ENCODE data around the gene ISCA2.
"Not testable (repeated sequence)": the region's sequence is repeated elsewhere in the genome, so short reads cannot be mapped to it uniquely, and the experiment has no call there.

Gene ISCA2, protein sequence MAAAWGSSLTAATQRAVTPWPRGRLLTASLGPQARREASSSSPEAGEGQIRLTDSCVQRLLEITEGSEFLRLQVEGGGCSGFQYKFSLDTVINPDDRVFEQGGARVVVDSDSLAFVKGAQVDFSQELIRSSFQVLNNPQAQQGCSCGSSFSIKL

GRCh38 chr14:74493343-74494261, at the start of gene ISCA2:
Gene ISCA2, plus strand, starts transcription at chr14:74493765. Its CDS starts 10 bp downstream, at chr14:74493775.
- peak; percentile 98 to 99 (median 99) for DNase-seq (ENCODE audit: low read depth in 3 of 3, low spot score in 1 of 3)

DNA sequence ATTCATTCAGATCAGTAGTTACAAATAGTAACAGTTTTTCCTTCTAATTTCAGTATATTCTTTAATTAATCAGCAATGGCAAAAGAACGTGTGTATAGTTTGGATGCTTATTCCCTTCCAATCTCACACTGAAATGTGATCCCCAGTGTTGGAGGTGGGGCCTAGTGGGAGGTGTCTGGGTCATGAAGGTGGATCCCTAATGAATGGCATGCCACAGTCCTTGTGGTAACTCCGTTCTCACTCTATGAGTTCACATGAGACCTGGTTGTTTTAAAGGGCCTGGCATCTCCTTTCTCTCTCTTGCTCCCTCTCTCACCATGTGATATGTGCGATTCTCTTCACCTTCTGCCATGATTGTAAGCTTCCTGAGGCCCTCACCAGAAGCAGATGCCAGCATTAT, 48.7 kb upstream of the ISCA2 start:
- no peak for DNase-seq (ENCODE audit: low read depth in 3 of 3, low spot score in 1 of 3)

- not testable (repeated sequence) for DNase-seq (ENCODE audit: low read depth in 3 of 3, low spot score in 1 of 3)
These were observed 39.2 kb upstream of the ISCA2 start for GRCh38 chr14:74454397-74454796.

DNA sequence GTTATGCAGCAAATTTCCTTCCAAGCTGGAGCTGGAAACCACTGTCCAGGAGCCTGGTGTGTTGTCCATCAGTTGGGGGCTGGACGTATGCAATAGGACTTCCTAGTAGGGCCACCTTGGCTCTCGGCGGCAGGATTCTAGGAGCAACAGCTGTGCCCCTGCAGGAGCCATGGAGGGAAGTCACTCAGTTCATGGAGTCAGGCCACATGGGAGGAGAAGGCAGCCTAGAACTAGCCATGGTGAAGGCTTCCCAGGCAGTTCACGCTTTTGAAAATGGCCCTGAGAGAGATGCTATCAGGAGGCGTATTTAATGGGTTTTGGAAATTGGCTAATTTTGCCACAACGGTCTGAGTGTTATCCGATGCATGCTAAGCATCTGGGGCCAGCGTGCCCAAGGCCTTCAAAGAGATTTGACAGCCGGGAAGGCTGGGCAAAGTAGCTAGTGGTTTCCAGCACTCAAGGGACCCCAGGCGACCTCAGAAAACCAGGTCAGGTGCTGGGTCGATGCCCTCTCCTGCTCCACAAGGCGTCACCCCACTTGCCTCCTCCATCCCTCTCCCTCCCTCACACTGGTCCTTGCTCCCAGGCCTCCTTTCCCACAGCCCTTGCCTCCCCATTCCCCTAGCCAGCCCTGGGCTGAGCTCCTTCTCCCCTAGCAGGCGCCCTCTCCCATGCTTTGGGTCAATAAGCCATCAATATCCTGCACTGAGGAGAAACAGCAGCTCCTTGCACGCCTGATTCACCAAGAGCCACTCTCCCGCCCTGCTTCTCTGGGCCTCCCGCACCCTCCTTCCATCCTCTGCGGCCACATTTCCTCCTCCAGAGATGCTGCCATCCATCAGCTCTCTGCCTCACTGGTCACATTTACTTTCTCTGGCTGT, 36.6 kb upstream of the ISCA2 start:
- DNase-seq (ENCODE audit: low read depth in 3 of 3, low spot score in 1 of 3) = no peak

DNA sequence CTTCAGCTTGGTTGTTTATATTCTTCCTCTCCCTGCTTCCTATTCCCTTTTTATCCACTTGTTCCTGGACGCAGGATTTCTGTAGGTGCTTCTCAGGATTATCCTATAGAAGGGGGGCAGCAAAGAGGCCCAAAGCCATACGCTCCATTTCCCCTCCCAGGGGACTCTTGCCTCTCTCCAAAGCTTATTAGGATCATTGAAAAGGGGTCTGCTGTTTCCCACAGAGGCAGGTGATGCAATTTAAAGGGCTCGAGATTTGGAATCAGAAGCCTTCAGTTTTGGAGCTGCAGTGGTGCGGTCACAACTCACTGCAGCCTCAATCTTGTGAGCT, 36.0 kb upstream of the ISCA2 start:
- DNase-seq (ENCODE audit: low read depth in 3 of 3, low spot score in 1 of 3) = no peak

DNA sequence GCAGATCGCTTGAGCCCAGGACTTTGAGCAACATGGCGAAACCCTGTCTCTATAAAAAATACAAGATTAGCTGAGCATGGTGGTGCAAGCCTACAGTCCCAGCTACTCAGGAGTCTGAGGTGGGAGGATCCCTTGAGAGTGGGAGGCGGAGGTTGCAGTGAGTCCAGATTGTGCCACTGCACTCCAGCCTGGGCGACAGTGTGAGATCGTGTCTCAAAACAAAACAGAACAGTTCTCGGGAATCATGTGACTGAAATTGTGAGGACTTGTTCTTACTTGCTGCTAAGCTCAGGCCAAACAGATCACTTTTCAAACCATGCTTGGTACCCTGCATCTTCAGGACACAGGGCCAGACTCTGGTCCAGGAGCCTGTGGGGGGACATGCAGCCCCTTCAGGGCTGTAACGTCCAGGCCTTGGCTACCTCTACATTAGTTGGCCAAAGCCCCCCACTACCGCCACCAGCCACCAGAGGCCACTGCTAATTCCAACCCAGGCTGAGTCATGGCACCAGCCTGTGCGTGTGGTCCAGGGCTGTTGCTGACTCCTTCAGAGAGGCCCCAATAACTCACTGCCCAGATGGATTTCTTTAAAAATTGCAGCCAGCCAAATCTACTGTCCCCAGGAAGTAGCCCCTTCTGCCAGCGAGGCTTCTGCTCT, 34.1 kb upstream of the ISCA2 start:
- peak in 1 of 3 donors; percentile 10 for DNase-seq (ENCODE audit: low read depth in 3 of 3, low spot score in 1 of 3)

- no peak for DNase-seq (ENCODE audit: low read depth in 3 of 3, low spot score in 1 of 3)
These were observed 33.6 kb upstream of the ISCA2 start for GRCh38 chr14:74459976-74460375.

DNA sequence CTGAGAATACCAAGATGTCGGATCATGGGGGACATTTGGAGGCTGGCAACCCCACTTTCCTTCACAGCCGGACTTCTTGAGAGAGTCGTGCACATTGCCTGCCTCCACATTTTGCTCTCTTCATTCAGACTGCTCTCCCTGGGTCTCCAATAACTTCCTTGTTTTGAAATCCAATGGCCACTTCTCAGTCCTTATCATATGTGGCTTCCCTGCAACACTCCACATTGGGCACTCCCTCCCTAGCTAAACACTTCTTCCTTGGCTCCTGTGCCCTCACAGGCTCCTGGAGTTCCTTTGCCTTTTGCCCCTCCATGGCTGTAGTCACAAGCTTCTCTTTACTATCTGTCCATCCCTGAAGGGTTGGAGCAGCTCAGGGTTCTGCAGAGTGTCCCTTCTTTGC, 30.6 kb upstream of the ISCA2 start:
- DNase-seq (ENCODE audit: low read depth in 3 of 3, low spot score in 1 of 3) = no peak

DNA sequence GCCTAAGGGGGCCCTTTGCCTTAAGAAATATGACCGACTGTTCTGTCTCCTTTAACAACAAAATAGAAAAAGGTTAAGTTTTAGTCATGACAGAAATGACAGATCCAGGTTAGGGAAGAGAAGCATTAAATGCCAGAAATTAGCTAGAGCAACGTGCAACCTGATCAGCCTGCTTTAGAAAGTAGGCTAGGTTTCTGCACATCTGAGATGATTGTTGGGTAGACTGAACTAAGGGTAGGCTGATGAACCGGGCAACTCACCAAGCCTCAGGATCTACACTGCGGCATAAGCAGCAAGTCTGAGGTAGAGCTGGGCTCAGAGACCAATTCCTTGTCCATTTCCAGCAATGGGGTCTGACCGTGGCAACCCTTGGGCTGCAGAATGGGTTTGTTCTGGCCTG, 29.9 kb upstream of the ISCA2 start:
- no peak for DNase-seq (ENCODE audit: low read depth in 3 of 3, low spot score in 1 of 3)

GRCh38 chr14:74464785-74465184, 28.8 kb upstream of the ISCA2 start:
- no peak for DNase-seq (ENCODE audit: low read depth in 3 of 3, low spot score in 1 of 3)

DNA sequence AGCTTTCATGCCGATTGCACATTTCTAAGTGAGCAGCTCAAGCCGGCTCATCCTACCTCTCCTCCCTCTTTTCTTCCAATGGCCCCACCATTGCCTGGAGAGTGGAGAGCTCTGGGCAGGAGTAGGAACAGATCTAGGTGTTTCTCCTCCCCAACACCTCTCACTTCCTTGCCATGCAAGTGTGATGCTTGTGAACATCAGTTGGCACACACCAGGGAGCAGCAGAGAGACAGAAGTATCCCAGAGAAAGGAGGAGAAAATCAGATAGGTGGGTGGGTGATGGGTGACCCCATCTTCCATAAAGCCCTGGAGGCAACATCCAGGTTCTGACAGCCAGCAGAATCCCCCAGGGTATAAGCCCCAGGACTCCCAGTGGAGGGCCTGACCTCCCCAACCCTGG, 28.2 kb upstream of the ISCA2 start:
- no peak for DNase-seq (ENCODE audit: low read depth in 3 of 3, low spot score in 1 of 3)

GRCh38 chr14:74468513-74468912, 25.1 kb upstream of the ISCA2 start:
- DNase-seq (ENCODE audit: low read depth in 3 of 3, low spot score in 1 of 3) = no peak

DNA sequence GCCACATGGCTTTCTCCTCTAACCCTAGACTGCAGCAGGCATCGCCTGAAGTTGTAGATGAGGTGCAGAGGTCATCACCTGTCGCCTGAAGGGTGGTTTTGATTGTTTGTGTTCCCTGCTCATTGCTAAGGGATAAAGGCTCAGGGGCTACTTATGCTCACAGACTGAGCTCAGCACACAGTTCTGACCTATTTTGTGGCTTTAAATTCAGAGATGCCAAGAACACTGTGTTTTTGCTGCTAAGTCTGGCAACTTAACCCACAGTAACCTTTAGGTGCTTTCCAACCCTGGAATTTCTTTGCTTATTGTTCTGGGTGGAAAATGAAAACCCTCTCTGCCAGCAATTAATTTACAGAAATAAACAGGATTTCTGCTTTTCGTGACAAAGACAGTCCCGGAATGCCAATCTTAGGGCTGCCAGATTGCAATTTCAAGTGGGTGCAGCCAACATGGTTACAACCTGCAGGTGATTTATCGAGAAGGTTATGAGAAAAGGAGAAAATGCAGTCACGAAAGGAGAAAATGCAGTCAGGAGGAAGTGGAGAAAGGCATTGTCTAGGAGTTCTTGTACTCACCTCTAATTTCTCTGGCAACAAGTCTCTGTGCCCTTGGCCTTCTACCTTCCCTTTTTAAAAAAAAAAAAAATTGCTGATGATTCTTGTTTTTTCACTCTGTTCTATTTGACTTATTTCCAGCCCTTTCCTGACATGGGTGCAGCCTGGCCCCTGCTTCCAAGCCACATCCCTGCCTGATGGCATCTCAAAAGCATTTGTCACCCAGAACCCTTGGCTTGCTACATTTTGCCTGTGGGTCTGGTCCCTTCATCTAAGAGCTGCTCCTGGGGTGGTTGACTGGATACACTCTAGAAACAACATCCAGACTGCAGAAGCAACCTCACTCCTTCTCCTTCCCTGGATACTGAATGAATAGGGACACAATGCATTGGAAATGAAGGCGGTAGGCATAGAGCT, 23.7 kb upstream of the ISCA2 start:
- no peak for DNase-seq (ENCODE audit: low read depth in 3 of 3, low spot score in 1 of 3)

DNA sequence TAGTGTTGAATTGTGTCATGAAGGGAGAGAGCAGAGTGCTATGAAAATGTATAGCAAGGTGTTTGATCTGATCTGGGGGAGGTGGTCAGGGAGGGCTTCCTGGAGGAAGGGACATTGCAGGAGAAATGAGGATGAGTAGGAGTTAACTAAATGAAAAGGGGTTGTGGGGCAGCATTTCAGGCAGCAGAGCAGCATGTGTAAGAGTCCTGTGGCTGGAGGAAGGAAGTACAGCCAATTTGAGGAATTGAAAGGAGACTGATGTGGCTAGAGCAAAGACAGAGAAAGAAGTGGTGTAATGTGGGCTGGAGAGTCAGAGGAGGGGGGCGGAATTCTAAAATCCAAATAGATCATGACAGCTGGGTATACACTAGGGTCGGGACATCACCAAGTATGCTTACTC, 21.0 kb upstream of the ISCA2 start:
- no peak for DNase-seq (ENCODE audit: low read depth in 3 of 3, low spot score in 1 of 3)

GRCh38 chr14:74474376-74474775, 19.2 kb upstream of the ISCA2 start:
- DNase-seq (ENCODE audit: low read depth in 3 of 3, low spot score in 1 of 3) = no peak

- no peak for DNase-seq (ENCODE audit: low read depth in 3 of 3, low spot score in 1 of 3)
These were observed 17.9 kb upstream of the ISCA2 start for GRCh38 chr14:74475678-74476077.

- no peak for DNase-seq (ENCODE audit: low read depth in 3 of 3, low spot score in 1 of 3)
These were observed 17.5 kb upstream of the ISCA2 start for GRCh38 chr14:74476107-74476506.

GRCh38 chr14:74476607-74477006, 17.0 kb upstream of the ISCA2 start:
- DNase-seq (ENCODE audit: low read depth in 3 of 3, low spot score in 1 of 3) = no peak

GRCh38 chr14:74478996-74479635, 14.4 kb upstream of the ISCA2 start:
- DNase-seq (ENCODE audit: low read depth in 3 of 3, low spot score in 1 of 3) = no peak

GRCh38 chr14:74480046-74480445, 13.5 kb upstream of the ISCA2 start:
- DNase-seq (ENCODE audit: low read depth in 3 of 3, low spot score in 1 of 3) = no peak
